PFSK-1 (cell line): Measurements from ENCODE around the gene ACBD5.

Experiments used
- FOXP2 ChIP-seq: optimal IDR thresholded peaks from 2 replicates; pipeline ENCODE3; 2011; ENCODE audit warnings: borderline replicate concordance, control low read depth, inconsistent platforms; ENCODE audit not compliant: insufficient read depth; ENCODE audit errors: extremely low read length, extremely low read depth
- POLR2AphosphoS5 ChIP-seq: IDR thresholded peaks from 2 replicates; pipeline ENCODE4 v1.6.1; 2012; ENCODE audit warnings: low read depth, mild to moderate bottlenecking, control low read depth, low read length, moderate library complexity
- REST ChIP-seq, 2 experiments: IDR thresholded peaks; 2 replicates each; pipeline versions ENCODE4 v1.6.1 to v1.8.0; 2011 to 2012; ENCODE audit warnings: low read depth in 2 of 2, low read length in 2 of 2, control low read depth in 1 of 2, inconsistent platforms in 1 of 2, mild to moderate bottlenecking in 1 of 2, moderate library complexity in 1 of 2; ENCODE audit not compliant: insufficient read depth in 1 of 2
- SIN3A ChIP-seq: IDR thresholded peaks from 2 replicates; pipeline ENCODE4 v1.6.1; 2012; ENCODE audit warnings: mild to moderate bottlenecking, low read length, moderate library complexity, borderline replicate concordance; ENCODE audit not compliant: insufficient read depth
- TAF1 ChIP-seq: IDR thresholded peaks from 2 replicates; pipeline ENCODE4 v1.6.1; 2012; ENCODE audit warnings: low read length, control low read depth, borderline replicate concordance; ENCODE audit not compliant: insufficient read depth

The ACBD5 gene

GRCh38 chr10:27225642-27226257, 14.8 kb downstream of the ACBD5 start:
- TF ChIP-seq FOXP2 (no peak), TAF1 (no peak), SIN3A (no peak), REST (IDR thresholded peaks at IDR 0.05; ENCODE audit: insufficient read depth in 1 of 2, low read depth in 2 of 2, low read length in 2 of 2) (no peak), POLR2AphosphoS5 (no peak)

GRCh38 chr10:27225011-27225590, 15.5 kb downstream of the ACBD5 start:
- TF ChIP-seq POLR2AphosphoS5 = no peak
- TF ChIP-seq SIN3A = no peak
- TF ChIP-seq FOXP2 = no peak
- no peak for TF ChIP-seq REST (IDR thresholded peaks at IDR 0.05; ENCODE audit: insufficient read depth in 1 of 2, low read depth in 2 of 2, low read length in 2 of 2)
- no peak for TF ChIP-seq TAF1

- TF ChIP-seq POLR2AphosphoS5 (no peak), TAF1 (no peak), SIN3A (no peak), FOXP2 (no peak)
Measured at GRCh38 chr10:27223964-27224363, 16.6 kb downstream of the ACBD5 start.

- TF ChIP-seq TAF1 (no peak), SIN3A (no peak), POLR2AphosphoS5 (no peak), FOXP2 (no peak), REST (IDR thresholded peaks at IDR 0.05; ENCODE audit: insufficient read depth in 1 of 2, low read depth in 2 of 2, low read length in 2 of 2) (no peak)
Measured at GRCh38 chr10:27207350-27207749, 33.2 kb downstream of the ACBD5 start.

- no peak for TF ChIP-seq POLR2AphosphoS5
- no peak for TF ChIP-seq SIN3A
- TF ChIP-seq REST (IDR thresholded peaks at IDR 0.05; ENCODE audit: insufficient read depth in 1 of 2, low read depth in 2 of 2, low read length in 2 of 2) = no peak
- no peak for TF ChIP-seq FOXP2
- no peak for TF ChIP-seq TAF1
Measured at GRCh38 chr10:27203806-27204205, 36.8 kb downstream of the ACBD5 start.
